ENCODE data around the gene PYCR2.

GRCh38 chr1:225878282-225878681 is 45.8 kb downstream of the PYCR2 start:
- TF ChIP-seq CTCF (conservative IDR thresholded peaks at IDR 0.05; ENCODE audit: low read length) (no peak), EZH2phosphoT487 (IDR thresholded peaks at IDR 0.05; ENCODE audit: borderline replicate concordance, low read depth, low read length) (no peak)
